Measurements from ENCODE around the gene LTBP1. TPM values are rescaled to one million over a fixed set of nuclear protein-coding genes. Genes with fewer than 3 reads are reported as not detected.

LTBP1 gene
- polyA plus RNA-seq, 1 donor (not counting 4 experiments of a cell fraction or from before 2014, with no cell fraction given) = 9.2 TPM

- Histone ChIP-seq H2AFZ (ENCODE audit: control insufficient read depth, low read length) (no peak overlapping the region), H3K4me1 (ENCODE audit: control insufficient read depth, extremely low read depth, insufficient read depth, low read length) (peaks cover 49% of the 10 kb centered on the region), H3K9me3 (ENCODE audit: control insufficient read depth, low read depth, low read length) (peaks cover 9% of the 10 kb centered on the region), H4K20me1 (ENCODE audit: control insufficient read depth, extremely low read depth, insufficient read depth, low read length) (no peaks in the 10 kb centered on the region), H3K36me3 (ENCODE audit: control insufficient read depth in 2 of 2, extremely low read depth in 1 of 2, insufficient read depth in 2 of 2, low read length in 2 of 2) (no peaks in the 10 kb centered on the region), H3K4me3 (ENCODE audit: control insufficient read depth in 2 of 3, extremely low read depth in 1 of 3, insufficient read depth in 2 of 3, low read depth in 1 of 3, low read length in 3 of 3) (no peak overlapping the region), H3K9ac (ENCODE audit: control insufficient read depth, extremely low read depth, insufficient read depth, low read length) (no peak overlapping the region), H3K27ac (ENCODE audit: control insufficient read depth, insufficient read depth, low read length) (peak overlapping the region; percentile 98), H3K9me1 (ENCODE audit: control insufficient read depth, extremely low read depth, insufficient read depth, low read length) (no peaks in the 10 kb centered on the region), H3K27me3 (ENCODE audit: control insufficient read depth, extremely low read depth, insufficient read depth, low read length) (no peaks in the 10 kb centered on the region), H3K4me2 (ENCODE audit: control insufficient read depth, extremely low read depth, insufficient read depth, low read depth, low read length) (no peak overlapping the region), H3K79me2 (ENCODE audit: control insufficient read depth, insufficient read depth, low read length) (no peaks in the 10 kb centered on the region)
- no peak for FAIRE-seq
- DNase-seq (ENCODE audit: low read depth, low spot score) = no peak
- TF ChIP-seq EZH2 (IDR thresholded peaks at IDR 0.05; ENCODE audit: low read length) (no peak), CTCF (optimal IDR thresholded peaks at IDR 0.05 in 1 of 3, IDR thresholded peaks at IDR 0.05 in 1 of 3, conservative IDR thresholded peaks at IDR 0.05 in 1 of 3; ENCODE audit: extremely low read depth in 1 of 3, insufficient read depth in 2 of 3, low read length in 3 of 3) (no peak)
- dilution Hi-C loops (cut with MboI; ENCODE audit: extremely low pct_ligation_motif_present, low sequenced_read_pairs) = no loop called here
Observed at GRCh38 chr2:33071591-33071990, 124.8 kb downstream of the LTBP1 start.

GRCh38 chr2:33072614-33073013 lies 125.9 kb downstream of the LTBP1 start:
- H2AFZ ChIP-seq (ENCODE audit: control insufficient read depth, low read length) = no peak overlapping the region
- H3K9ac ChIP-seq (ENCODE audit: control insufficient read depth, extremely low read depth, insufficient read depth, low read length) = no peak overlapping the region
- no peak for TF ChIP-seq EZH2 (IDR thresholded peaks at IDR 0.05; ENCODE audit: low read length)
- TF ChIP-seq CTCF (optimal IDR thresholded peaks at IDR 0.05 in 1 of 3, IDR thresholded peaks at IDR 0.05 in 1 of 3, conservative IDR thresholded peaks at IDR 0.05 in 1 of 3; ENCODE audit: extremely low read depth in 1 of 3, insufficient read depth in 2 of 3, low read length in 3 of 3) = no peak
- DNase-seq (ENCODE audit: low read depth, low spot score) (no peak), FAIRE-seq (no peak)
- H3K79me2 ChIP-seq (ENCODE audit: control insufficient read depth, insufficient read depth, low read length) = no peaks in the 10 kb centered on the region
- peaks cover 9% of the 10 kb centered on the region for H3K9me3 ChIP-seq (ENCODE audit: control insufficient read depth, low read depth, low read length)
- H3K36me3 ChIP-seq (ENCODE audit: control insufficient read depth in 2 of 2, extremely low read depth in 1 of 2, insufficient read depth in 2 of 2, low read length in 2 of 2) = no peaks in the 10 kb centered on the region
- dilution Hi-C loops (cut with MboI; ENCODE audit: extremely low pct_ligation_motif_present, low sequenced_read_pairs) = no loop called here
- no peaks in the 10 kb centered on the region for H4K20me1 ChIP-seq (ENCODE audit: control insufficient read depth, extremely low read depth, insufficient read depth, low read length)
- peak overlapping the region; percentile 41 for H3K27ac ChIP-seq (ENCODE audit: control insufficient read depth, insufficient read depth, low read length)
- H3K27me3 ChIP-seq (ENCODE audit: control insufficient read depth, extremely low read depth, insufficient read depth, low read length) = no peaks in the 10 kb centered on the region
- H3K9me1 ChIP-seq (ENCODE audit: control insufficient read depth, extremely low read depth, insufficient read depth, low read length) = no peaks in the 10 kb centered on the region
- no peak overlapping the region for H3K4me3 ChIP-seq (ENCODE audit: control insufficient read depth in 2 of 3, extremely low read depth in 1 of 3, insufficient read depth in 2 of 3, low read depth in 1 of 3, low read length in 3 of 3)
- peaks cover 47% of the 10 kb centered on the region for H3K4me1 ChIP-seq (ENCODE audit: control insufficient read depth, extremely low read depth, insufficient read depth, low read length)
- no peak overlapping the region for H3K4me2 ChIP-seq (ENCODE audit: control insufficient read depth, extremely low read depth, insufficient read depth, low read depth, low read length)

Measured in keratinocyte (primary cell).